SU-DHL-6 (cell line): ENCODE data around the gene TRIM22.

Experiments
- CTCF ChIP-seq: fragments of 200-600 bp; sonication (generic); IDR thresholded peaks from one replicate; pipeline ENCODE4 v1.5.1; 2017; ENCODE audit warnings: antibody characterized with exemption, mild to moderate bottlenecking, low read length, moderate library complexity; ENCODE audit not compliant: insufficient read depth, poor library complexity, severe bottlenecking
- EZH2phosphoT487 ChIP-seq: fragments of 200-600 bp; sonication (generic), shearing (Covaris generic); conservative IDR thresholded peaks from 2 replicates; pipeline ENCODE4 v1.6.1; 2018; ENCODE audit warnings: mild to moderate bottlenecking, antibody characterized with exemption, low read length, moderate library complexity, mixed read lengths

GRCh38 chr11:5701055-5701577 is 11.5 kb downstream of the TRIM22 start:
- TF ChIP-seq CTCF (no peak), EZH2phosphoT487 (no peak)
